ENCODE data around the gene ANKRD11. TPM values are rescaled to one million over a fixed set of nuclear protein-coding genes. Genes with fewer than 3 reads are reported as not detected.
A peak's percentile ranks its signal among the peaks of the same experiment; 100 is the strongest.

The ANKRD11 gene
- total RNA-seq, 1 experiment from 2014 or later, result 99.4 TPM

DNA sequence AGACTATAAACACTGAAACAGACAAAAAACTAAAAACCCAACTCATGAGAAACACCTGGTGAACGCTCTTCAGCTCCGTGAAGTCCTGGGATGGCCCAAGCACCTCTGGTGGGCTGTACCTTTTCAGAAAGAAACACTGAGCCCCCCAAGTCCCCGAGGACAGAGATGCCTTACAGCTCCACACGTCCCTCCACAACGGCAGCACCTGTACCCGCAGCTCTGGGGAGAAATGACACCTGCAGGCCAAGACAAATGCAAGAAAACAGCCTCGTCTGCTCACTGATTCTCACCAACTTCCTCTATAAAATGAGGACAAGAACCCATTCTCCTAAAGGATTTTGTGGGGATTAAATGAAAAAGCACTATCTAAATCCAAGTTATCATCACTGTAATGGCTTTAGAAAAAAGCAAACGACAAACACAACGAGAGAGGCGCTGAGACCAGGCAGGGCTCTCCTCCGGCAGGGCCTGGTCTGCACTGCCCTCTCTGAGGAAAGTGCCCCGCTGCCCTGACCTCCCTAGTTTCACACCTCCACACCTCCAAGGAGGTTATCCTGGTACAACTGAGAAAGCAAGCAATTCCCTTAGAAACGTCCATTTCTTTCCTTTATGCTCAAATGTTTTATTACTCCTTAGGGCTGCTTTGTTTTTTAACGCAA lies 158.0 kb downstream of the ANKRD11 start:
- TF ChIP-seq TCF7L2 (IDR thresholded peaks at IDR 0.05; ENCODE audit: low read depth, low read length) (no peak), POLR2AphosphoS5 (IDR thresholded peaks at IDR 0.05; ENCODE audit: low read depth, low read length) (no peak)
- TF ChIP-seq, protein P1, sequence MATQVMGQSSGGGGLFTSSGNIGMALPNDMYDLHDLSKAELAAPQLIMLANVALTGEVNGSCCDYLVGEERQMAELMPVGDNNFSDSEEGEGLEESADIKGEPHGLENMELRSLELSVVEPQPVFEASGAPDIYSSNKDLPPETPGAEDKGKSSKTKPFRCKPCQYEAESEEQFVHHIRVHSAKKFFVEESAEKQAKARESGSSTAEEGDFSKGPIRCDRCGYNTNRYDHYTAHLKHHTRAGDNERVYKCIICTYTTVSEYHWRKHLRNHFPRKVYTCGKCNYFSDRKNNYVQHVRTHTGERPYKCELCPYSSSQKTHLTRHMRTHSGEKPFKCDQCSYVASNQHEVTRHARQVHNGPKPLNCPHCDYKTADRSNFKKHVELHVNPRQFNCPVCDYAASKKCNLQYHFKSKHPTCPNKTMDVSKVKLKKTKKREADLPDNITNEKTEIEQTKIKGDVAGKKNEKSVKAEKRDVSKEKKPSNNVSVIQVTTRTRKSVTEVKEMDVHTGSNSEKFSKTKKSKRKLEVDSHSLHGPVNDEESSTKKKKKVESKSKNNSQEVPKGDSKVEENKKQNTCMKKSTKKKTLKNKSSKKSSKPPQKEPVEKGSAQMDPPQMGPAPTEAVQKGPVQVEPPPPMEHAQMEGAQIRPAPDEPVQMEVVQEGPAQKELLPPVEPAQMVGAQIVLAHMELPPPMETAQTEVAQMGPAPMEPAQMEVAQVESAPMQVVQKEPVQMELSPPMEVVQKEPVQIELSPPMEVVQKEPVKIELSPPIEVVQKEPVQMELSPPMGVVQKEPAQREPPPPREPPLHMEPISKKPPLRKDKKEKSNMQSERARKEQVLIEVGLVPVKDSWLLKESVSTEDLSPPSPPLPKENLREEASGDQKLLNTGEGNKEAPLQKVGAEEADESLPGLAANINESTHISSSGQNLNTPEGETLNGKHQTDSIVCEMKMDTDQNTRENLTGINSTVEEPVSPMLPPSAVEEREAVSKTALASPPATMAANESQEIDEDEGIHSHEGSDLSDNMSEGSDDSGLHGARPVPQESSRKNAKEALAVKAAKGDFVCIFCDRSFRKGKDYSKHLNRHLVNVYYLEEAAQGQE (IDR thresholded peaks at IDR 0.05; ENCODE audit: insufficient read depth in 1 of 2, low read depth in 2 of 2, low read length in 1 of 2), result no peak
- in situ Hi-C loops (cut with HindIII; ENCODE audit: low pct_unique_long_range_greater_than_20kb, low sequenced_read_pairs) (no loop called here), intact Hi-C loops (cut with micrococcal nuclease; ENCODE audit: unreplicated experiment) (loop anchor here (10.0 kb wide), 1 partner anchor 172 kb away; the partner anchor contains the start of gene SPG7)
- POLR2A ChIA-PET, result no interaction called here
- CTCF ChIA-PET, result interaction anchor here (0.6 kb wide), 1 partner anchor 174 kb away, joined by 3 read pairs; no protein-coding TSS in a partner anchor
- Histone ChIP-seq H3K27me3 (ENCODE audit: control insufficient read depth, insufficient read depth, low read length) (no peaks in the 10 kb centered on the region), H3K4me3 (ENCODE audit: low read depth in 2 of 2, low read length in 2 of 2) (no peak overlapping the region; a peak in 1 of 4 replicates), H3K27ac (ENCODE audit: low read length) (peak overlapping the region; percentile 65), H3K9me3 (ENCODE audit: control insufficient read depth, insufficient read depth, low read depth, low read length) (no peaks in the 10 kb centered on the region), H3K36me3 (ENCODE audit: control insufficient read depth, insufficient read depth, low read length) (no peaks in the 10 kb centered on the region), H3K4me1 (ENCODE audit: control insufficient read depth, insufficient read depth, low read length) (peaks cover 82% of the 10 kb centered on the region)
- no TSS peak for BruUV-seq (replicated peaks)
- DNase-seq (ENCODE audit: low read depth, low spot score) (no peak), ATAC-seq (no peak)

DNA sequence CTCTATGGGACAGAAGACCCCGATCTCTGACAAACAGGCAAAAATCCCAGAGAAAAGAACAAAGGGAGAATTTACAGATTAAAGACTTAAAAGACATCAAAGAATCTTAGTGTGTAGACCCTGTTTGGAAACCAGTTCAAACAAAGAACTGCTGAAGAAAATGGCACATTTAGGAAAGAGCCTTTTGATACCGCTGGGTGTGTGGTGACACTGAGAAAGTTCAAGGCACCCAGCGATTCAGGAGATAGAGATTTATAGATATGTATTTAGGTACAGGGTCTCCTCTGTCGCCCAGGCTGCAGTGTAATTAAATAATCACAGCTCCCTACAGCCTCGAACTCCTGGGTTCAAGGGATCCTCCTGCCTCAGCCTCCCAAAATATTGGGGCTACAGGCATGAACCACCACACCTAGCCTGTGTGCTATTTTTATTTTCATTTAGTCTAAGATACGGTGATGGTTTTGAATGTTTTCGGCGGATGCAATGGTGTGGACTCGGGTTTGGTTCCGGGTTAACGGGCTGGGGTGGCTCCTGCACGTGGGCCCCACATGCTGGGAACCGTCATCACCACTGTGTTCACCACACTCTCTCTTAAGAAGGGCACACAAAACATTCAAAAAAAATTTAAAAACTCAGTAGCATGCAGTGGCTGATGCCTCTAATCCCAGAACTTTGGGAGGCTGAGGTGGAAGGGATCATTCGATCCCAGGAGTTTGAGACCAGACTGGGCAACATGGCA lies 158.8 kb downstream of the ANKRD11 start:
- in situ Hi-C loops (cut with HindIII; ENCODE audit: low pct_unique_long_range_greater_than_20kb, low sequenced_read_pairs), result no loop called here
- ATAC-seq, result no peak

More for the DNA sequence above, 158.8 kb downstream of the ANKRD11 start:
- peaks cover 87% of the 10 kb centered on the region for H3K4me1 ChIP-seq (ENCODE audit: control insufficient read depth, insufficient read depth, low read length)
- DNase-seq (ENCODE audit: low read depth, low spot score), result no peak
- intact Hi-C loops (cut with micrococcal nuclease; ENCODE audit: unreplicated experiment), result loop anchor here (10.0 kb wide), 1 partner anchor 173 kb away; the partner anchor contains the start of gene SPG7
- H3K27me3 ChIP-seq (ENCODE audit: control insufficient read depth, insufficient read depth, low read length), result no peaks in the 10 kb centered on the region
- H3K36me3 ChIP-seq (ENCODE audit: control insufficient read depth, insufficient read depth, low read length), result no peaks in the 10 kb centered on the region
- H3K27ac ChIP-seq (ENCODE audit: low read length), result peak overlapping the region; percentile 65
- BruUV-seq (replicated peaks), result no TSS peak
- TF ChIP-seq TCF7L2 (IDR thresholded peaks at IDR 0.05; ENCODE audit: low read depth, low read length) (no peak), CTCF (IDR thresholded peaks at IDR 0.05) (no peak), SIN3A (IDR thresholded peaks at IDR 0.05; ENCODE audit: borderline replicate concordance, insufficient read depth, low read depth, low read length) (no peak), POLR2AphosphoS5 (IDR thresholded peaks at IDR 0.05; ENCODE audit: low read depth, low read length) (no peak)
- TF ChIP-seq, protein P1 (IDR thresholded peaks at IDR 0.05; ENCODE audit: insufficient read depth in 1 of 2, low read depth in 2 of 2, low read length in 1 of 2), result no peak
- POLR2A ChIA-PET, result no interaction called here
- no peak overlapping the region for H3K4me3 ChIP-seq (ENCODE audit: low read depth in 2 of 2, low read length in 2 of 2)
- CTCF ChIA-PET, result interaction anchor here (0.6 kb wide), 1 partner anchor 175 kb away, joined by 3 read pairs; no protein-coding TSS in a partner anchor
- H3K9me3 ChIP-seq (ENCODE audit: control insufficient read depth, insufficient read depth, low read depth, low read length), result no peaks in the 10 kb centered on the region

Measured in Panc1 (cell line).